Stimulated activated CD8-positive, alpha-beta memory T cell treated with anti-CD3 and anti-CD28 coated beads, Interleukin-12 subunit alpha, Interleukin-12 subunit beta, amount 100 ng/mL, for 24 hours (primary cell): ENCODE results near the gene TH.
"Not testable (repeated sequence)": the region's sequence is repeated elsewhere in the genome, so short reads cannot be mapped to it uniquely, and the experiment has no call there.

ENCODE experiments used
- DNase-seq: peaks from one replicate; pipeline ENCODE4 v3.0.0-alpha.2; 2020; ENCODE audit errors: extremely low read depth

Gene TH

GRCh38 chr11:2178055-2178773 lies 6.6 kb upstream of the TH start:
- not testable (repeated sequence) for DNase-seq

DNA sequence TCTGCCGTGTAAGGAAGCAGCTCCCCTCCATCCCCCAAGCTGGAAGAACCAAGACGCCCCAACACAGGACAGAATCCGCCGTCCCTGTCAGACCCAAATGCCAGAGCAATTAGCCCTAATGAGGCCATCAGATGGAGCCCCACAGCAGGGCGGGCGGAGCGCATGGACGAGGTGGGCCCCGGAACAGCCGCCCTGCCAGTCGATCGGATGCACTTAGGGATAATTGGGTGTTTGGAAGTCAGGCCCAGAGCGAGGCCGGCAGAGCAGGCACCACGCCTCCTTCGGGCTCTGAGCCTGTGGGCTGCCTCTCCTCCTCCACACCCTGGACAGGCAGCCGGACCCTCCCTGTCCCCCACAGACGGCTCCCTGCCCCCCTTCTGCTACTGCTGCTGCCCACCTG lies 5.5 kb upstream of the TH start:
- DNase-seq, result no peak

- no peak for DNase-seq
Measured at GRCh38 chr11:2176389-2176900, 4.8 kb upstream of the TH start.

DNA sequence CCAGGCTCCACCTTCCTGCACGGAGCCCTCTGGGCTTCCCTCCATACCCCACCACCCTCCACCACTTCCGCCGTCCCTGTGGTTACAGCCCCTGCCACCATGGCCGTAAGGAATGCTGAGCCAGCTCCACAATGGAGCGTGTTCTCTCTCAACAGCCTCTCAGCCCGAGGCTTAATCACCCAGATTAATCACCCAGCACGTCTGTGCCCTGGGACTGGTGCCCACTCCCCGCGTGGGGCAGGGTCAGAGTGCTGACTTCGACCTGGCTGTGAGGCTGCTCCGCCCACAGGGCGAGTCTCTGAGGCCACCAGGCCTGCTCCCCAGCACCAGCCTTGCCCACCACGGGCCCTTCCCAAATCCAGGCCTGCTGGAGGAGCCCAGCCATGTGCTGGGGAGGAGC lies 4.0 kb upstream of the TH start:
- no peak for DNase-seq

DNA sequence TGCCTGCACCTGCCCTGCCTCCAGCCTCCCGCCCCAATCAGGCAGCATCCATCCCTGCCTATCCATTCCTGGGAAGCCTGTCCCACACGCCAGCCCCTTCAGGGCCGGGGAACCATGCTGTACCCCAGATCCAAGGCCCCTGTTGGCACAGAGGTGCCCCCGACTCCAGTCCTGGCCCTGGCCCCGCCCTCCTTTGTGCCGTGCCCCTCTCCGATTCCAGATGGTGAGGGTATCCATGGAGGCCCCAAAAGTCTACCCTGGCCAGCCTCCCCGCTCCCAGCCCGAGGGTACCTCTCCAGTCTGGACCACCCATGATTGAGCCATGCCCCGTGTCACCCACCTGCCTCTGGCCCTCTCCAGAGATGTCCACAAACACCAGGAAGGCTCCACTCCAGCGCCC lies 2.7 kb upstream of the TH start:
- DNase-seq, result no peak

DNA sequence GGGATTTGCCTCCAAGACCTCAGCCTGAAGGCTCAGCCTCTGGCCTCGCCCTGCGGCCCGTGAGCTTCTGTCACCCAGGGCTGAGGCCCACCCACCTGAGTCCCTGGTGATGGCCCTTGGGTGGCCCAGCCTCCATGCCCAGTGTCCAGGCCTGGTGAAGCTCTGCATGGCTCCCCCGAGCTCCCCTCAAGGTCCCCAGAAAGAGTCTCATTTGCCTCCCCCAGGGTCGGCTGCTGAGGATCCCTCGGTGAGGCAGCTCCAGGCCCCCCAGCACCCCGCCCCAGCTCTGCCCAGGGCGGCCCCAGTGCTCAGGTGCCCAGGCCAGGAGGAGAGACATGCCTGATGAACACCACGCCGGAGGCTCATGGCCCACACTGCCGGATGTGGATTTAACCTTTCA lies 2.1 kb upstream of the TH start:
- no peak for DNase-seq

DNA sequence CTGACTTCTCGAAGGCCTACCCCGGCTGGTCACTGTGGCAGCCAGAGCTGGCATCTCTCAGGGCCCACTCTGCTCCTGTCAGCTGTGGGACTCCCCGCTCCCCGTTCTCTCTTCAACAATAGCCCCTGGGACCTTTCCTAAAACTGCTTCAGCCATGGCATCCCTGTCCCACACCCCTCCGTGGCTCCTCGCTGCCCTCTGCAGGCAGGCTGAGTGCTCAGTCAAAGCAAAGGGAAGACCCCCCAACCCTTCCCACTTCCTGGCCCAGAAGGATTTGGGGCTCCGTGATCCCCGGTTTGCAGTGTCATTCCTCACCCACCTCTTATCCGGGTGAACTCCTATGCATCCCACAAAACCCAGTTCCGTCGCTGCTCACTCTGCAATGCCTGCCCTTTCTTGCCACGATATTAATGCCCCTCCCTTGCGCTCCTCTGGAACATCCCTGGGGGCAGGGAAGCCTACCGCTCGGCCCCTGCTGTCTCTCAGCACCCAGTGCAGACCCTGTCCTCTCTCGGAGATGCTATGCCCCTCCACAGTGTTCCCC lies 1.6 kb upstream of the TH start:
- DNase-seq, result no peak

DNA sequence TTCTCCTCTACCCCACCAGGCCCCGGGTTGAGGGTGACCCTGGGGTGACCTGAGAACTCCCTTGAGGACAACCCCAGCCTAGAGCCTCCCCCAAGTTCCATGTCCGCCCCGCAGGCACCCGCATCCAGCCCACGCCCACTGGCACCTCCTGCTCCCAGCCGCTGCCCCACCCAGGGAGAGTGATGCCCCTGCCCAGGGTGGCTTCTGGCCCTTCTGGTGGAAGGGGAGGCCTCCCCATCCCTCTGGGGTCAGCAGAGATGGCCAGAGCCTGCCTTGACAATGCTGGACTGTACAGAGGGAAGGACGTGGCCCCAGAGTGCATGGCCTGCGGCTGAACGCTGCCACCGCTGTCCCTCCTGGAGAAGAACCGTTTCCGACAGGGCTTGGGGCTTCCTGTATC lies 1.1 kb upstream of the TH start:
- DNase-seq, result no peak

DNA sequence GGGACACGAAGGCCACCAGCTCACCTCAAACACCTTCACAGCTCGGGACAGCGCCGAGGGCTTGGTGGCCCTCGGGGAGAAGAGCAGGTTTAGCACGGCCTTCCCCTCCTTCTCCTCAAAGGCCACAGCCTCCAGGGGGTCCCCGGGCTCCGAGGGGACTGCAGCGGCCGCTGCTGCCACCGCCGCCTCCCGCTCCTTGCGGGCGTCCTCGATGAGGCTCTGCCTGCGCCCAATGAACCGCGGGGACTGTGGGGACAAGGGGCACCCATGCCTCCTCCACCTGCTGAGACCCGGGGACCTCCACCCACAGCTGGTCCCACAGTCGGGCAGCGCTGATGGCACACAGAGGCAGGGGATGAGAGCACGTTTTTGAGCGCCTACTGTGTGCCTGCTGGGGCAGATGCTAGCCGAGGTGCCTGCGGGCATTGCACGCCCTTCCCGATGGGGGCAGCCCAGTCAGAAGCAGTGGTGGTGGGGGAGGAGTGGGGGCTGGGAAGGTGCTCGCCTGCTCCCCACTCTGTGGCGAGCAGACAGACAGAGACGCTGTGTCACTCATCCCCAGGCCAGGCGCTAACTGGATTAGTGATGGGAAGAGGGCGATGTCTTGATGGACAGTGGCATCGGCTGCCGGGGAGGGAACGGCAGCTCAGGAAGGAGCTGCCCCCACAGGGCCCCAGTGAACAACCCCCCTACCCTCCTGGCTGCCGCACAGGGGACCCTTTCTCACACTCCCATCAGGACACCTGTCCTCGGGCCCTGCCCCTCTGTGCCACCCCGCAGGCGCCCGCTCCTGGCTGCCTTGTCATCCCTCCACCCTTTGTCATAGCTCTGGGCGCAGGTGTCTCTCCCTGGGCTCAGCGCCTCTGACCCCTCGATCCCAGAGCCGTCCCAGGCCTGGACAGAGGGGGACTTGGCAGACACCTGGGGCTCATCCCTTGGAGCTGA lies 1.7 kb downstream of the TH start:
- DNase-seq, result no peak

- no peak for DNase-seq
Measured at GRCh38 chr11:2169005-2169378, 2.6 kb downstream of the TH start.

GRCh38 chr11:2168286-2169004 lies 3.2 kb downstream of the TH start:
- DNase-seq, result no peak

DNA sequence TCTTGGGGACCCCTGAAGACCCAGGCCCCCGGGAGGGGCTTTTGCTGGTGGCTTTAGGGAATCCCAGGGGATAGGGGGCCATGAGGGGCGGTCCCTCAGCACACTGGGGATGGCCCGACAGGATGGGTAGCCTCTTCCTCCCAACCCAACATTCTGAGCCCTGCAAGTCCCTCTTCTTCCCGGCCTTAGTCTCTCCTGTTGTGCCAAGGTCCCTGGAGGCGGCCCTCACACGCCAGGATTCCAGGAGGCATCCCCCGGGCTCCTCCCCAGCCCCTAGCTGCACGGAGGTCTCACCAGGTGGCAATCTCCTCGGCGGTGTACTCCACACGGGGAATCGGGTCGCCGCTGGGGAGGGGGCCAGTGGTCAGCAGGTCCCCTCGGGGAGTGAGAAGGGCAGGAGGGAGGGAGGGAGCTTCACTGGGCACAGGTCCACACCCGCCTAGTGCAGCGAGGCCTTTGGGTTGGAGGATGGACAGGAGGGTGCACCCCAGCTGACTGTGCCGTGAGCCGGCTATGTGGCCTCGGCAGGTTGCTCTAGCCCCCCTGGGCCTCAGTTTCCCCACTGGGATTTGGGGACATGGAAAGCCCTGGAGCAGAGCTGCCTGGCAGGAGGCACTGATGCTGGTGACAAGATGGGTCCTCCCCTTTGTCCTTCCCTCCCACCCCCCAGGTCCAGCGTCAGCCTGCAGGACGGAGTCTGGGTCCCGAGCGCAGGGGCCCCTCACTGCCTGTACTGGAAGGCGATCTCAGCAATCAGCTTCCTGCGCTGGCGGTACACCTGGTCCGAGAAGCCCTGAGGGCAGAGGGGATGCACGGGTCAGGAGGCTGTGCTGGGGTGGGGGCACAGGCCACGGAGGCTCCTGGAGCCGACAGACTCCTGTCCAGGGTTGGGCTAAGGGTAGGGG lies 4.2 kb downstream of the TH start:
- no peak for DNase-seq

DNA sequence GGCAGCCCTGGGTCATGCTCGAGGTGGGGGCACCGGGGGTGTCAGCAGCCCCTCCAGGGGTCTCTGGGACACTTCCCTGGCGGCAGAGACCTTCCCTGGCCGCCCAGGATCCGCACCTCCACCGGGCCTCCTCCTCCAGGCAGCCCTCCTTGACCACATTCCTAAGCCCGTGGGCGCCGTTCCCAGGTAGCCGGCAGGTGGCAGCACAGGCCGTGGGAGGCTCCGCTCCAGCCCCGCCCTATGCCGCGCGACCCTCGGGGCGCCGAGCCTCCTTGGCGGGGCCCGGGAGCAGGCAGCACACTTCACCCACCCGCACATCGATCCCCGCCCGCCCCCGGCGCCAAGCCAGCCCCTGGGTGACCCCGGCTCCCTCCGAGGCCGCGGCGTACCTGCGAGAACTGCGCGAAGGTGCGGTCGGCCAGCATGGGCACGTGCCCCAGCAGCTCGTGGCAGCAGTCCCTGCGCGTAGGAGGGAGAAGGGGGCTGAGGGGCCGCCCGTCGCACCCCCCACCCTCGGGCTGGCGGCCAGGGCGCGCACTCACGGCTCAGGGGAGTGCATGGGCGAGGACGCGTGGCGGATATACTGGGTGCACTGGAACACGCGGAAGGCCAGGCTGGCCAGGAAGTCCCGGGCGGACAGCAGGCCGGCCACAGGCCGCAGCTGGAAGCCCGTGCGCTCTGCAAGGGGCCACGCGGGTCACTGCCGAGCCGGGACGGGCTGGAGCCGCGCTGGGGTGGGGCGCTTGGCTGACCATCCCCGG lies 5.3 kb downstream of the TH start:
- no peak for DNase-seq

- DNase-seq, result no peak
Measured at GRCh38 chr11:2165571-2165970, 6.0 kb downstream of the TH start.

DNA sequence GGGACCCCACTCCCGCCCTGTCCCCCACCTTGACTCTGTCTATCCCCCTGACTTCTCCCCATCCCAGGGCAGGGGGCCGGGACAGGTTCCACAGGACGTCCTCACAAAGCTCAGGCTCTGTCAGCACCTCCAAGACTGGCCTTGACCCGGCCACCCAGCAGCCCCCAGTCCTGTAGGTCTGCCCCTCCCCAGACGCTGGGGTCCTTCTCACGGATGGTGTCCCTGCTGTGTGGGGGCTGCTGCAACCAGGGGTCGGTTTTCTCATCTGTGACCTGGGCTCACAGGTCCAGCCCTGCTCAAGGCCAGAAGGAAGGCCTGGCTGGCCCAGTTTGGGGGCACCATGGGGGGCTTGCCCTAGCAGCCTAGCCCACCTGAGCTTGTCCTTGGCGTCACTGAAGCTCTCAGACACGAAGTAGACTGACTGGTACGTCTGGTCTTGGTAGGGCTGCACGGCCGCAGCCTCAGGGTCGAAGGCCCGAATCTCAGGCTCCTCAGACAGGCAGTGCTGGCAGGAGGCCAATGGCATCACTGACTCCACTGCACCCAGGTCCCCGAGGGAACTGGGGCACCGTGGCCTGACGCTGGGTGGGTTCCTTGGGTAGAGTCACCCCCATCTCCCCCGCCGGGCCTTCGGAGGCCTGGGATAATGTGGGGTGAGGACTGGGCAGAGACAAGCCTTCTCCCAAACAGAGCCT lies 6.6 kb downstream of the TH start:
- no peak for DNase-seq

DNA sequence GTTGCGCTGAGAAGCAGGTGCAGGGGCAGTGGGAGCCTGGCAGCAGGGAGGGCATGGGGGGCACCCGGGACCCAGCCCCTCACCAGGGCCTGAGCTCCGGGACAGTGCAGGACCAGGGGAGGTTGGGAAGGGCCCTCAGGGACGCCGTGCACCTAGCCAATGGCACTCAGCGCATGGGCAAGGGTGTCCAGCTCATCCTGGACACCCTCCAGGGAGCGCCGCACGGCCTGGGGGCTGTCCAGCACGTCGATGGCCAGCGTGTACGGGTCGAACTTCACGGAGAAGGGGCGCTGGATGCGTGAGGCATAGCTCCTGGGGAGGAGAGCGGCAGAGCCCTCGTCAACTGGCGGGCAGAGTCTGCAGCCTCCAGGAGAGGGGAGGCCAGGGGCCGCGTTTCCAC lies 7.5 kb downstream of the TH start:
- DNase-seq, result no peak

GRCh38 chr11:2163428-2163978 lies 8.1 kb downstream of the TH start:
- no peak for DNase-seq

GRCh38 chr11:2160736-2161259 lies 10.8 kb downstream of the TH start, which contains the start of gene INS:
TSS of gene INS (minus strand) at chr11:2161209. CDS start at chr11:2160971, 238 bp downstream.
- no peak for DNase-seq
